Endothelial cell of umbilical vein (primary cell): Measurements from ENCODE around the gene TOP1. TPM values are rescaled to one million over a fixed set of nuclear protein-coding genes. Genes with fewer than 3 reads are reported as not detected.

Experiments used
- BruUV-seq: library from RNA; stranded (reverse); fragments of 400-500 nt; replicated peaks from 2 replicates; lab custom pipeline; 2021; lab: Mats Ljungman, UMichigan
- CTCF ChIA-PET: fragments of 300-600, 350-600 bp; sonication (Branson Sonifier 250); formaldehyde crosslinking; loops from one replicate; lab custom pipeline; 2021; ENCODE audit warnings: antibody characterized with exemption, inconsistent platforms; lab: Charles Lee
- POLR2A ChIA-PET: fragments of 300-600, 350-600 bp; sonication (Branson Sonifier 250); formaldehyde crosslinking; loops from one replicate; lab custom pipeline; 2021; ENCODE audit warnings: antibody characterized with exemption, inconsistent platforms; lab: Charles Lee
- DNase-seq: peaks from one replicate; pipeline ENCODE4 v3.0.0-alpha.2; 2011; ENCODE audit warnings: low read depth, low spot score
- FAIRE-seq: peaks from 2 replicates; lab custom pipeline; 2011; peaks lifted over from hg19 to GRCh38; lab: Jason Lieb, UNC
- H2AFZ ChIP-seq: 2 replicates; pipeline ENCODE4 v1.6.0; 2012; ENCODE audit warnings: low read depth, low read length, control low read depth, inconsistent platforms
- H3K27ac ChIP-seq: 2 replicates; pipeline ENCODE4 v1.5.1; 2011; ENCODE audit warnings: low read depth, mild to moderate bottlenecking, control low read depth, low read length, moderate library complexity; ENCODE audit not compliant: insufficient read depth
- H3K27me3 ChIP-seq, 2 experiments: 2 replicates each; pipeline versions ENCODE4 v1.6.0 to v1.6.1; 2011; ENCODE audit warnings: low read length in 2 of 2, mixed read lengths in 1 of 2; ENCODE audit not compliant: control insufficient read depth in 2 of 2, insufficient read depth in 2 of 2
- H3K36me3 ChIP-seq, 2 experiments: 2 replicates in 1 of 2; 3 replicates in 1 of 2; pipeline ENCODE4 v1.5.1; 2011; ENCODE audit warnings: low read length in 2 of 2, mild to moderate bottlenecking in 1 of 2, moderate library complexity in 1 of 2; ENCODE audit not compliant: control insufficient read depth in 2 of 2, insufficient read depth in 2 of 2; ENCODE audit errors: extremely low read depth in 1 of 2
- H3K4me1 ChIP-seq: 3 replicates; pipeline ENCODE4 v1.5.1; 2011; ENCODE audit warnings: mild to moderate bottlenecking, low read length; ENCODE audit not compliant: control insufficient read depth, insufficient read depth; ENCODE audit errors: extremely low read depth
- H3K4me2 ChIP-seq: 2 replicates; pipeline ENCODE4 v1.6.1; 2011; ENCODE audit warnings: low read length, control low read depth, mixed read lengths; ENCODE audit not compliant: insufficient read depth
- H3K4me3 ChIP-seq, 3 experiments: fragments of 200-600 bp in 1 of 3; sonication (generic), shearing (Covaris generic) in 1 of 3; replicated peaks in 1 of 3; 2 replicates each; pipeline ENCODE4 v1.5.1; 2011 to 2016; ENCODE audit warnings: control low read depth in 3 of 3, low read length in 3 of 3, mild to moderate bottlenecking in 2 of 3, inconsistent platforms in 1 of 3, low read depth in 1 of 3, moderate library complexity in 1 of 3; ENCODE audit not compliant: insufficient read depth in 1 of 3
- H3K79me2 ChIP-seq: 2 replicates; pipeline ENCODE4 v1.6.0; 2012; ENCODE audit warnings: low read length, inconsistent platforms; ENCODE audit not compliant: control insufficient read depth, insufficient read depth
- H3K9ac ChIP-seq: replicated peaks from 2 replicates; pipeline ENCODE3; 2011; ENCODE audit warnings: low read length, control low read depth; ENCODE audit not compliant: insufficient read depth; ENCODE audit errors: extremely low read depth
- H3K9me1 ChIP-seq: replicated peaks from 3 replicates; pipeline ENCODE4 v1.6.0; 2011; ENCODE audit warnings: mild to moderate bottlenecking, low read length; ENCODE audit not compliant: control insufficient read depth, insufficient read depth; ENCODE audit errors: extremely low read depth
- H3K9me3 ChIP-seq: replicated peaks from 2 replicates; pipeline ENCODE4 v1.5.1; 2012; ENCODE audit warnings: low read length, inconsistent platforms; ENCODE audit not compliant: control insufficient read depth, insufficient read depth
- H4K20me1 ChIP-seq: replicated peaks from 2 replicates; pipeline ENCODE3; 2011; ENCODE audit warnings: mild to moderate bottlenecking, low read length; ENCODE audit not compliant: control insufficient read depth, insufficient read depth; ENCODE audit errors: extremely low read depth
- CTCF ChIP-seq, 2 donors: IDR thresholded peaks; 1 replicate in 1 of 2; 2 replicates in 1 of 2; pipeline ENCODE4 v1.5.1; 2011; ENCODE audit warnings: low read length in 2 of 2, mild to moderate bottlenecking in 2 of 2, moderate library complexity in 2 of 2, control low read depth in 1 of 2, inconsistent platforms in 1 of 2, low read depth in 1 of 2; ENCODE audit not compliant: insufficient read depth in 1 of 2; ENCODE audit errors: extremely low read depth in 1 of 2
- EZH2 ChIP-seq: IDR thresholded peaks from 2 replicates; pipeline ENCODE4 v1.6.1; 2012; ENCODE audit warnings: borderline replicate concordance, low read depth, mild to moderate bottlenecking, moderate library complexity, low read length, inconsistent platforms; ENCODE audit not compliant: severe bottlenecking
- FOS ChIP-seq: IDR thresholded peaks from 2 replicates; pipeline ENCODE4 v1.6.1; 2011; ENCODE audit warnings: mild to moderate bottlenecking, low read length, moderate library complexity, borderline replicate concordance; ENCODE audit not compliant: insufficient read depth
- GATA2 ChIP-seq: IDR thresholded peaks from 2 replicates; pipeline ENCODE4 v1.7.0; 2011; ENCODE audit warnings: low read depth, mild to moderate bottlenecking, moderate library complexity, mixed read lengths, low read length; ENCODE audit not compliant: insufficient read length, insufficient read depth
- JUN ChIP-seq: IDR thresholded peaks from 2 replicates; pipeline ENCODE4 v1.6.1; 2011; ENCODE audit warnings: borderline replicate concordance, low read depth; ENCODE audit not compliant: insufficient read length, insufficient read depth
- MAX ChIP-seq: IDR thresholded peaks from 2 replicates; pipeline ENCODE4 v1.6.1; 2011; ENCODE audit not compliant: insufficient read depth, insufficient read length
- MYC ChIP-seq: IDR thresholded peaks from one replicate; pipeline ENCODE4 v1.6.1; 2011; ENCODE audit warnings: mild to moderate bottlenecking, low read depth, low read length
- POLR2A ChIP-seq: IDR thresholded peaks from 2 replicates; pipeline ENCODE4 v1.6.1; 2012; ENCODE audit warnings: low read depth, mild to moderate bottlenecking, control low read depth, low read length
- POLR2AphosphoS5 ChIP-seq: IDR thresholded peaks from 2 replicates; pipeline ENCODE4 v1.6.1; 2012; ENCODE audit warnings: low read depth, mild to moderate bottlenecking, control low read depth, low read length, moderate library complexity; ENCODE audit not compliant: insufficient read depth
- dilution Hi-C: fragments of 300-500 bp; cut with MboI; formaldehyde crosslinking; loops from one replicate; pipeline ENCODE4 v1.15.0; 2019; ENCODE audit warnings: low sequenced_read_pairs; ENCODE audit not compliant: extremely low pct_ligation_motif_present
- intact Hi-C: fragments of 100-400 bp; cut with micrococcal nuclease; formaldehyde crosslinking; loops from one replicate; pipeline ENCODE4 v1.10.0; 2022
- polyA plus RNA-seq, 4 experiments: library from polyadenylated mRNA; depleted of rRNA in 3 of 4; stranded (reverse) in 3 of 4; unstranded in 1 of 4; fragments of >200 nt; gene quantifications; 2 replicates each; pipeline versions ENCODE4 v1.2.1 to v1.2.3, GENCODE V29; 2011 to 2012; ENCODE audit warnings: missing spikeins in 1 of 4
- total RNA-seq: library from RNA; stranded (reverse); gene quantifications from 2 replicates; pipeline ENCODE4 v1.2.3, GENCODE V29; 2021

The TOP1 gene
- total and polyA plus RNA-seq, 2 donors (not counting 3 experiments of a cell fraction or from before 2014, with no cell fraction given) = 7.0 to 77.4 TPM

GRCh38 chr20:41123631-41124030 is 95.0 kb downstream of the TOP1 start:
- CTCF ChIA-PET = no interaction called here
- H3K4me3 ChIP-seq = no peak overlapping the region
- no peak overlapping the region for H3K27ac ChIP-seq
- dilution Hi-C loops = no loop called here
- no peak for FAIRE-seq
- peaks cover 35 to 46% of the 10 kb centered on the region in 2 experiments for H3K36me3 ChIP-seq
- no peak for DNase-seq
- no peaks in the 10 kb centered on the region for H4K20me1 ChIP-seq
- H3K9me3 ChIP-seq = no peaks in the 10 kb centered on the region
- no peak overlapping the region for H3K4me2 ChIP-seq
- H2AFZ ChIP-seq = no peak overlapping the region
- intact Hi-C loops = no loop called here
- TF ChIP-seq GATA2 (no peak), POLR2AphosphoS5 (no peak), MYC (no peak), JUN (no peak), MAX (no peak), POLR2A (no peak), FOS (no peak), EZH2 (no peak), CTCF (IDR thresholded peaks at IDR 0.05; ENCODE audit: extremely low read depth in 1 of 2, insufficient read depth in 1 of 2, low read depth in 1 of 2, low read length in 2 of 2) (no peak)
- no peaks in the 10 kb centered on the region for H3K9me1 ChIP-seq
- no TSS peak for BruUV-seq
- H3K27me3 ChIP-seq = no peaks in the 10 kb centered on the region
- H3K4me1 ChIP-seq = no peaks in the 10 kb centered on the region
- H3K79me2 ChIP-seq = no peaks in the 10 kb centered on the region
- H3K9ac ChIP-seq = no peak overlapping the region
- POLR2A ChIA-PET = no interaction called here
